GM19463 (cell line): ENCODE data around the gene ATP6V0B.

Source experiments
- ATAC-seq: cut with Tn5 transposase; IDR thresholded peaks from one replicate; pipeline ENCODE4 v1.9.1; 2021; ENCODE audit warnings: mild to moderate bottlenecking, moderate library complexity; ENCODE audit not compliant: unreplicated experiment

The ATP6V0B gene

DNA sequence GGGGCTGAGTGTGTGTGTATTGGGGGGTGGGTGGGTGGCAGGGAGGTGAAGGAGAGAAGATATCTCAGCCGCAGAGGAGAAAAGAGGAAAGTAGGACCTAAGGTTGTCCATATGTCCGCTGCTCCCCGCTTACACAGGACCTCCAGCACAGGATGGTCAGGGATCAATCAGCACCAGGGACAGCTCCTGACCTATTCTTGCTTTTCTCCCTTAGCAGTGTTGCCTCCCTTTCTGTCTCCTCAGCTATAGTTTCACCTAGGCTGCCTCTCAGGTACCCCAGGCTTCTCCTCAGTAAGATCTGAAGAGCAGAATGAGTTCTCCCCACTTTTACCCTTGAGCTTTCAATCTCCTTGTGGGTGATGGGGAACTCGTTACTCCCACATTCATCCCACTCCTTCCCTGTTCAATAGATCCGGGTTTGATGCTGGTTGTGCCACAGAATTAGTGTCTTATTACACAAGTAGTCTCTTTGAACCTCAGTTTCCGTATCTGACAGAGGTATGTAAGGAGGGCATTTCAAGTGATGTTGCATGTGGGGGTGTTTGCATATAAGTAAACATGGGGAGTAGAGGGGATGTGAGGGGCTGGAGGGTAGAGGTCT lies 6.3 kb upstream of the ATP6V0B start:
- ATAC-seq: no peak

DNA sequence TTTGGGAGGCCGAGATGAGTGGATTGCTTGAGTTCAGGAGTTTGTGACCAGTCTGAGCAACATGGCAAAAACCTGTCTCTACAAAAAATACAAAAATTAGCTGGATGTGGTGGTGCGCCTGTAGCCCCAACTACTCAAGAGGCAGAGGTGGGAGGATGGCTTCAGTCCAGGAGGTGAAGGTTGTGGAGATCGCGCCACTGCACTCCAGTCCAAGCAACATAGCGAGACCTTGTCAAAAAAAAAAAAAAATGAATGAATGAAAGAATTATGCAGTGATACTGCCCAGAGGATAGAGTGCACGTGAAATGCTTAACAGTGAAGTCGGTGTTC lies 5.4 kb upstream of the ATP6V0B start:
- ATAC-seq: no peak

DNA sequence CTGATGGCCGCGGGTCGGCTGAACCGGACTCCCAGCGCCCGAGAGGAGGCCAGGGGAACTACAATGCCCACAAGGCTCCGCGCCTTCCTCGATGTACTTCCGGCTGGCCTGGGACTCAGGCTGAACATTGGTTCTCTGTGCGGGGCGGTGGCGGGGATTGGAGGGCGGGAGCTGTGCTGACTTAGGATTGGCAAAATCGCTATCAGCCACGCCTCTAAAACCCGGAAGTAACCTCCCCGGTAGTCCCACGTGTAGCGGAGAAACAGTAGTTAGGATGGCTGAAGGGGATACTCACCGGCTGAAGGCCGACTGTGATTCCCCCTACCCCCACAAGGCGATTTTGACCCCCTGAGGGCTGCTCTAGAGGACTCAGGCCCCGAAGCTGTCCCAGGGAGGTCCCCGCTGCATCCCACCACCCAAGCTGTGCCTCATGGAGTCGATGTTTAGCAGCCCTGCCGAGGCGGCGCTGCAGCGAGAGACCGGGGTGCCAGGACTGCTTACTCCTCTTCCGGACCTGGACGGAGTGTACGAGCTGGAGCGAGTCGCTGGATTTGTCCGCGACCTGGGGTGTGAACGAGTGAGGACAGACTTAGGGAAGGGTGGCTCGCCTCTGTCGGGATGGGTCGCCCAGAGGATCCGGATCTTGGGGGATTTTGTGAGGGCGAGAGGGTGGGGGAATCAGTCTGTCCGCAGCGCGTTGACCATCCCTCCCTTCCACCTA lies 4.9 kb upstream of the ATP6V0B start, which contains the start of gene DPH2:
TSS of gene DPH2 (plus strand) at position 265 of the 721 bp plus-strand sequence. CDS start at position 431, 166 bp downstream.
- peak; percentile 91 for ATAC-seq

DNA sequence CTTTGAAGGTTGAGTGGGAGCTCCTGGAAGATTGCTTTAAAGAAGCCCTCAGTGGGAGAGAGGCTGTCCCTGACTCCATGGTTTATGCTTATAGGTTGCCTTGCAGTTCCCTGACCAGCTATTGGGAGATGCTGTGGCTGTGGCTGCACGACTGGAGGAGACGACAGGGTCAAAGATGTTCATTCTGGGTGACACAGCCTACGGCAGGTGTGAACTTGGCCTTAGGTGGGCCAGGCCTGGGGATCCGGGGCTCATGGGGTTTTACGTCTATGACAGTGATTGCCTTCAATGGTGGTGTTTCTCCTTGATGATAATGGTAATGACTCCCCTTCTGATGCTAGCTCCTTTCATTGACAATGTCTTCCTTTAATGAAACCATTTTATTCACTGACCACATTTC lies 4.3 kb upstream of the ATP6V0B start:
- no peak for ATAC-seq

DNA sequence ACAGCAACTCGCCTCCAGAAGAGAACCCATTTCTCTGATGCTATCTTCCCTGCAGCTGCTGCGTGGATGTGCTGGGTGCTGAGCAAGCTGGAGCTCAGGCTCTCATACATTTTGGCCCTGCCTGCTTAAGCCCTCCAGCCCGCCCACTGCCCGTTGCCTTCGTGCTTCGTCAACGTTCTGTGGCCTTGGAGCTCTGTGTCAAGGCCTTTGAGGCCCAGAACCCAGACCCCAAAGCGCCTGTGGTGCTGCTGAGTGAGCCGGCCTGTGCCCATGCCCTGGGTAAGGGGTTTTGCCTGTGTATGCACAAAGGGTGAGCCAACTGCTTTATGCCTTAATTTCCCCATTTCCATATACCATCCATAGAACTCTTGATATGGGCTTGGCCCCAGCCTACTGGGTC lies 3.8 kb upstream of the ATP6V0B start:
- no peak for ATAC-seq

DNA sequence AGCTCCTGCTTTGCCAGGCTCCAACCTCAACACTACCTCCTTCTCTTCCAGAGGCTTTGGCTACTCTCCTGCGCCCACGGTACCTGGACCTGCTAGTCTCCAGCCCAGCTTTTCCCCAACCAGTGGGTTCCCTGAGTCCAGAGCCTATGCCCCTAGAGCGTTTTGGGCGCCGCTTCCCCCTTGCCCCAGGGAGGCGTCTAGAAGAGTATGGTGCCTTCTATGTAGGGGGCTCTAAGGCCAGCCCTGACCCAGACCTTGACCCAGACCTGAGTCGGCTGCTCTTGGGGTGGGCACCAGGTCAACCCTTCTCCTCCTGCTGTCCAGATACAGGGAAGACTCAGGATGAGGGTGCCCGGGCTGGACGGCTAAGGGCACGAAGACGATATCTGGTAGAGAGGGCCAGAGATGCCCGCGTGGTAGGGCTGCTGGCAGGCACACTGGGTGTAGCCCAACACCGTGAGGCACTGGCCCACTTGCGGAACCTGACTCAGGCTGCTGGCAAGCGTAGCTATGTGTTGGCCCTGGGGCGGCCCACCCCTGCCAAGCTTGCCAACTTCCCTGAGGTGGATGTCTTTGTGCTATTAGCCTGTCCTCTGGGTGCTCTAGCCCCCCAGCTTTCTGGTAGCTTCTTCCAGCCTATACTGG lies 3.3 kb upstream of the ATP6V0B start:
- ATAC-seq: no peak

DNA sequence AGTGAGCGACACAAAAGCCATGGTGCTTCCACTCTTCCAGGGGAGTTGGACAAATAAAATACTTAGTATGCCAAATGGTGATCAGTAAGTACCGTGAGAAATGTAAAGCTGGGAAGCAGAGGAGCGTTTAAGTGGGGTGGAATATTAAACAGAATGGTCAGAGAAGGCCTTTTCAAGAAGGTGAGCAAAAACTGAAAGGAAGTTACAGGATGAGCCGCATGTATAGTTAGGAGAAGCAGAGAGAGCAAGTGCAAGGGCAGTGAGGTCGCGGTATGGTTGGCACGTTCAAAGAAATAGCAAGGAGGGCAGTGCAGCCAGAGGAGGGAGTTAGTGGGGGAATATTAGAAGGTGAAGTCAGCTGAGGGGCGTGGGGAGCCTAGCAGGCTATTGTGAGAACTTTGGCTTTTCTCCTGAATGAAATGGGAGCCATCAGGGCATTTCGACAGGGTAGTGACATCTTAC lies 748 bp upstream of the ATP6V0B start:
- no peak for ATAC-seq

DNA sequence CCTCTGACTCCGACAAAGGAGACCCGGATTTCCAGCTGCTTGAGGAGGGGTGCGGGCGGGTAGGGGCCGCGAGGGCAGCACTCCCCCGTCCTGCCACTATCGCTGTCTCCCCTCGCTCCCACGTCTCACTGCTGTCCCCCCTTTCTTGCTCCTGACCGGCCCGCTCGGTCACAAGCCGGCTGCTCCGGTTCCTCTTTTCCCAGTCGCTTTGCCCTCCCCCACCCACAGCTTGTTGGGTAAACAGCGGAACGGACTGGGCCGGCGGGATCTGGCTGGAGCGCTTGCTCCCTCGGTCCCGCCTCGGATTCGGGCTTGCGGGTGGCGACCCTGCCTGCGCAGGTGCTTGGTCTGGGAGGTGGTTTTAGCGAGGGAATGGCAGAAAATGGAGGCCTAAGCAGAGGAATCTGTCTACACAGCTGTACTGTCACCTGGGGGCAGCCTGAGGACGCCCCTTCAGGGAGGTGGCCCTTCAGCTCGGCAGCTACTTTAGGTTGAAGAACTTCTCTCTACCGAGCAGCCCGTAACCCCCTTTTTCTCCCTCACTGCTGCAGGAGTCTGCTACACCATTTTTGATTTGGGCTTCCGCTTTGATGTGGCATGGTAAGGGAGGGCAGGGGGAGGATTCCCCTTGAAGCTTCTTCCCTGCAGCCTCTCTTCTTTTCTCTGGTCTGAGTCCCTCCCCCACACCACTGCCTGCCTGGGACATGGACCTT lies 645 bp downstream of the ATP6V0B start:
- ATAC-seq: no peak

DNA sequence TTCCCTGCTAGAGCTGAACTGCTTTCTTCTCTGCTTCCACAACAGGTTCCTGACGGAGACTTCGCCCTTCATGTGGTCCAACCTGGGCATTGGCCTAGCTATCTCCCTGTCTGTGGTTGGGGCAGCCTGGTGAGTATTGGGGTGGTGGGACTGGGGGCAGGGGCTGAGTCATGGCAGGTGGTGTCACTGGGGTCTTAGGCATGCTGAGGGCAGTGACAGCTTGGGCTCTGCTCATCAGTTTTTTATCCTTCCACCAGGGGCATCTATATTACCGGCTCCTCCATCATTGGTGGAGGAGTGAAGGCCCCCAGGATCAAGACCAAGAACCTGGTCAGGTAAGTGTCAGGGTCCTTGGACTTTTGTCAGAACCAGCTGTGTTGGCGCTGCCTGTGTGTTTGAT lies 1.3 kb downstream of the ATP6V0B start:
- ATAC-seq: no peak

DNA sequence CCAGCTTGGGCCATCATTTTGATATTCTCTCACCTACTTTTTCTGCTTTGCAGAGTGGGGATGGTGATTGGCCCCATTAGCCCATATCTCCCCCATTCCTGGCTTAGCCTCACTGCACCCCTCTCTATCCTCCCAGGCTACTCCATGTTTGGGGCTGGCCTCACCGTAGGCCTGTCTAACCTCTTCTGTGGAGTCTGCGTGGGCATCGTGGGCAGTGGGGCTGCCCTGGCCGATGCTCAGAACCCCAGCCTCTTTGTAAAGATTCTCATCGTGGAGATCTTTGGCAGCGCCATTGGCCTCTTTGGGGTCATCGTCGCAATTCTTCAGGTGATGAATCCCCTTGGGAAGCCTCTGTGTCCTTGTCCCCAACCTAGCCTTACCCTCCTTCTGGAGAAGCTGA lies 2.1 kb downstream of the ATP6V0B start:
- no peak for ATAC-seq

DNA sequence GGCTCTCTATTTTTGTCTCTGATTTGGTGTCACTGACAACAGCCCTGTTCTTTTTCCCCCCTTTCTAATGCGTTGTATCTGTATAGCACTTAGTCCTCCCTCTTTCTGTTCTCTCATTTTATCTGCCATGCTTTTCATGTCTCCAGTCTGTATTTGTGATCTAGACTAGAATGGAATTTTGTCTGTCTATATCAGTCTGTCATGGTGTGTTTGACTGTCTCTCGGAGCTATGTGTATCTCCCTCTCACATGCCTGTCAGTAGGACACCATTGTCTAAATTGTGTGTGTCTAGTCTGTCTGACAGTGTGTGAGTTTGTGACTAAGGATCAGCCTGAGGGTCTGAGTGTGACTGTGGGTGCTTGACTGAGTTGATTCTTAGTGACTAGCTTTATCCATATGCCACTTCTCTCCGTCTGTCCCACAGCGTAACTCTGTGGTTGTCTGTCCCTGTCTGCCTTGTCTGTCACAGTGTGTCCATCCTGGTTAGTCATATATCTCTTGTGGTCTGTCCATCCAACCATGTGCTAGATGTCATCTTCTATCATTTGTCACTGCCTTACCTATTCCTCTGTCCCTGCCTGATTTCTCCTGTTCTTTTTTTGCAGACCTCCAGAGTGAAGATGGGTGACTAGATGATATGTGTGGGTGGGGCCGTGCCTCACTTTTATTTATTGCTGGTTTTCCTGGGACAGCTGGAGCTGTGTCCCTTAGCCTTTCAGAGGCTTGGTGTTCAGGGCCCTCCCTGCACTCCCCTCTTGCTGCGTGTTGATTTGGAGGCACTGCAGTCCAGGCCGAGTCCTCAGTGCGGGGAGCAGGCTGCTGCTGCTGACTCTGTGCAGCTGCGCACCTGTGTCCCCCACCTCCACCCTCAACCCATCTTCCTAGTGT lies 2.9 kb downstream of the ATP6V0B start:
- ATAC-seq: no peak

DNA sequence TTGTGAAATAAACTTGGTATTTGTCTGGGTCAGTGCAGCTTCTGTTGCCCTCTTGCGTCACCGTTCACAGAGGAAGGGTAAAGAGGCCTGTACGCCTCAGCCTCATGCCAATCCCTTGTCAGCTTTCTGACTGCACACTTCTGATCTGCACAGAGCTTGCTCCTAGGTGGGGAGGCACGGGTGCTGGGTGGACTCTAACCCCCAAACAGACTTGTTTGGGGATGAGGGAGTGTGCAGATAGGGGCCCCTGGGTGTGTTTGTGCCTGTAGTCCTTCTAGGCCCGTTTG lies 3.4 kb downstream of the ATP6V0B start:
- no peak for ATAC-seq

DNA sequence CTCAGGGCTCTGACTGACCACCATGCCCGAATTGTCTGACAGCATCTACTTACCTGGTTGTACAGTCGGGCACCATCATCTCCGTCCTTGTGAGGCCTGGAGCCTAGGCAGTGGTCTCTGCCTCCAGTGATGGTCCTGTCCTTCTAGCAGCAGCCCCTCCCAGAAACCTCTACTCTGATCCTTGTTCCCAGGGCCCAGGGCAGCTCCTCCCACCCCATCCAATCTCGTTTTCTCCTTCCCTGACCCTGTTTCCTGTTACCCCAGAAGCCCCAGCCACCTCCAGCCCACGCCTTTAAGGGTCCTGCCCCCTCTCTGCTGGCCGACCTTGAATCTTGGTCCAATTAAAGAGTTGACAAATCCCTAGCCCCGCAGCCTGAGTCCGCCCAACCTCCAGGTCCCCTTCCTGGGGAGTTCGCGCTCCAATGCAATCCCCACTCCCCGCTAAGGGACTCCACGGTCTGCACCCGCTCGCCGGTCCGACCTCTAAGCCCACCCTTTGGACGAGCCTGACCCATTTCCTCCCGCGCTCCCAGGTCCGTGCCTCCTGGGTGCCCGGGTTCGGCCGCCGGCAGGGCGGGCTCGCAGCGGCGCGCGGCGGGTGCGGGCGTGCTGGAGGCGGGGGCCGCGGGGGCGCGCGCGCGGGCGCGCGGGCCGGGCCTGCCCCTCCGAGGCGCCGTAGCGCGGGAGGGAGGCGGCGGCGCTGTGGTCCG lies 3.9 kb downstream of the ATP6V0B start, which contains the start of gene B4GALT2:
TSS of gene B4GALT2 (plus strand) at position 660 of the 710 bp plus-strand sequence. CDS start 1,951 bp downstream, outside the sequence.
- ATAC-seq: no peak

DNA sequence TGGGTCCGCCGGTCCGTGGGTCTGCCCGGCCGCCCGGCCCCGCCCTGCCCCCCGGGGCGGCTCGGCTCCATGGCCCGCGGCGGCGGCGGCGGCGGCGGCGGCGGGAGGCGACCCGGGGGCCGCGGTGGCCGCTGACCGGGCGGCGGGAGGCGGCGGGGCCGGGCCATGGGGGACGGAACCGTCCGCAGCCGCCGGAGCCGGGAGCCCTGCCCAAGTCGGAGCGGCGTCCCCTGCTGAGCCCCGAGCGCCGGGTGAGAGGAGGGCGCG lies 4.4 kb downstream of the ATP6V0B start:
- ATAC-seq: no peak

DNA sequence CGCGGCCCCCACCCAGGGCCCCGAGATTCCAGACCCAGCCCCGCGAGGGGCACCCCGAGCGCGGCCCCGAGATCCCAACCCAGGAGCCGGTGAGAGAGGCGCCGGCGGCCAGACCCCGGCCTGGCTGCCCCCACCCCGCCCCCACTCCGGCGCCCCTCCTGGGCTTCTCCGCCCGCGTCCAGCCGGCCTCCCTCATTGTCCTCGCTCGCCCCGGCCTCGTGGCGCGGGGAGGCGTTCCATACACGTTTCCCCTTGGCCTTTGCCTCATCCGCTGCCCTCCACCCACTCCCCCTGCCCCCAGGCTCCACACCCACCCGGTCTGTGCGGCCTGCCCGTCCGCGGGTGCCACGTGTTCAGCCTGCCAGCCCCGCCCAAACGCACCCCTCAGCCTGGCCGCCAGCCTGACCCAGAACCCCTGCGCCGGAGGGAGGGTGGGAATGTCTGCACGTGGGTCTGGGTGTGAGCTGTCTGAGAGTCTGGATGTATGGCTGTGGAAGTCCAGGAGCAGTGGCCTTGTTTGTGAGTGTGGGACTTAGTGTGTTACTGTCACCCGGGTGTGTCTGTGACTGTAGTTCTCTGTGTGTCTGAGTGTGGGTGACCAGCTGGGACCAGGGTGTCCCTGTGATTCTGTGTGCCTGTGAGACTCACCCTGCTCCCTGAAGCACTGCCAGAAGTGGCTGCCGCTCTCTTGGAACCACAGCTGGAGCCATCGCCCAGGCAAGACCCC lies 4.9 kb downstream of the ATP6V0B start:
- ATAC-seq: no peak

DNA sequence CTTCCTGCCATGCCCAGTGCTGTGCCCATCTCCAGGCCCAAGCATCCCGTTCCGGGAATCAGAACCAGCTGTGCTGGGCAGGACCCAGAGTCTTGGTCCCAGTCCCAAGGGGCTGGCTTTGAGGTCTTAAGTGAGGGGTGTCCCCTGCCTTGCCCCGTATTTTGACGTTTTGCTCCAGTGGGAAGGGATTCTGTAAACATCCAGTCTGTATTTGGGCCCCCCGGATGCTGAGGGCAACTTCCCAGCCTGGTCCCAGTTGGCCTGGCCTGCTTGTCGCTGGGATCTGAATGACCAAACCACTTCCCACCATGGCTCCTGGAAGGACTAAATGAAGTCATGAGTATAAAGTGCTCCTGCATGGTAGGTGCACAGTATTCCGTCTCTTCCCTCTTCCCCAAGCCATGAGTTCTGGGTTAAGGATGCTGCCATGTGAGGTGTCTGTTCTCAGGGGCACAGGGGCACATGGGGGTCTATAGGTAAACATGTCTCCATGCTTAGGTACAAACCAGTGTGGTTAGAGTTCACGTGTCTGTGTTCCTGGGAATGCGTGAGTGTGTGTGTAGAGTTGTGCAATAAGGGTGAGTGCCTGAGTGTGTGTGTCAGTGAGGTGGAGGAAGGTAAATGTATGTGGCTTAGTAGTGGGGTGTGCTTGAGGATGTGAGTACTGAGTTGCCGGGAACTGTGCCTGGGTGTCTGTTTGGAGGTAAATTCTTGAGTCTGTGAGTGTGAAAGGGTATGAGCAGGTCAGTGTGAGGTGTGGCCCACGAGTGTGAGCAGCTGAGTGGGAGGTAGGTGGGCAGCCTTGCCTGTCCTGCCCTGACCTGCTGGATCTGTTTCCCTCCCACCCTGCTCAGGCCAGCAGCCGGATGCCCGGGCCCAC lies 5.7 kb downstream of the ATP6V0B start:
- ATAC-seq: no peak

DNA sequence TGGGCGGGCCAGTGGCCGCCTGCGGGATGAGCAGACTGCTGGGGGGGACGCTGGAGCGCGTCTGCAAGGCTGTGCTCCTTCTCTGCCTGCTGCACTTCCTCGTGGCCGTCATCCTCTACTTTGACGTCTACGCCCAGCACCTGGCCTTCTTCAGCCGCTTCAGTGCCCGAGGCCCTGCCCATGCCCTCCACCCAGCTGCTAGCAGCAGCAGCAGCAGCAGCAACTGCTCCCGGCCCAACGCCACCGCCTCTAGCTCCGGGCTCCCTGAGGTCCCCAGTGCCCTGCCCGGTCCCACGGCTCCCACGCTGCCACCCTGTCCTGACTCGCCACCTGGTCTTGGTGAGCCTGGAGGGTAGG lies 6.4 kb downstream of the ATP6V0B start:
- ATAC-seq: no peak

DNA sequence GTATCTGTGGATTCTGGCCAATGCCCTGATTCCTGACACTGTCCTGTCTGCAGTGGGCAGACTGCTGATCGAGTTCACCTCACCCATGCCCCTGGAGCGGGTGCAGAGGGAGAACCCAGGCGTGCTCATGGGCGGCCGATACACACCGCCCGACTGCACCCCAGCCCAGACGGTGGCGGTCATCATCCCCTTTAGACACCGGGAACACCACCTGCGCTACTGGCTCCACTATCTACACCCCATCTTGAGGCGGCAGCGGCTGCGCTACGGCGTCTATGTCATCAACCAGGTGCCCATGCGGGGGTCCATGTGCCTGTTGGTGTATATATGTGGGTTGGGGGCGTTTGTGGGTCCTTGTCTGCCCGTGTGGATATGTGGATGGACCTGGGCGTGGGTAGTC lies 6.9 kb downstream of the ATP6V0B start:
- ATAC-seq: no peak

DNA sequence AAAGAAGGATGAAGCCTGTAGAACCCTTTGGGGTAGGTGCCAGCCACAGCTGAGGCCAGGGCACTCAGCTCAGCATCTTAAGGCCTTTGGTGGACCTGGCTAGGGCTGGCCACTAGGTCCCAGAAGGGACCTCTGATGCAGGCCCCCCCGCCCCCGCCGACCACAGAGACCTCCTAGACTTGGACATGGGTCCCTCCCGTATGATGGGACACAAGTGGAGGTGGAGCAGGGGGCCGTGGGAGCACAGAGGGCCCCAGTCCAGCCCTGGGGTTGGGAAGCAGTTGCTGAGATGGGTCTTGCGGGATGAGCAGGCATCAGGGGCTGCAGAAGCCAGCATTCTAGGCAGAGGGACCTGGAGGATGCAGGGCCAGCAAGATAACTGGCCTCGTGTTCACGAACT lies 7.5 kb downstream of the ATP6V0B start:
- ATAC-seq: no peak
